Epithelial cell of proximal tubule (primary cell): ENCODE data around the gene C17orf58. TPM values are rescaled to one million over a fixed set of nuclear protein-coding genes. Genes with fewer than 3 reads are reported as not detected.

Experiments
- DNase-seq: peaks from one replicate; pipeline ENCODE4 v3.0.0-alpha.2; 2011; ENCODE audit warnings: low read depth
- H3K4me3 ChIP-seq: 2 replicates; pipeline ENCODE4 v1.5.1; 2011; ENCODE audit warnings: low read depth, mild to moderate bottlenecking, low read length
- total RNA-seq: library from RNA; depleted of rRNA; stranded (reverse); fragments of >200 nt; gene quantifications from 2 replicates; pipeline ENCODE4 v1.2.3, GENCODE V29; 2015
- TF ChIP-seq, protein P1 (sequence below): conservative IDR thresholded peaks from 2 replicates; pipeline ENCODE4 v1.5.1; 2012; ENCODE audit warnings: low read depth, mild to moderate bottlenecking, low read length

Gene C17orf58
- total RNA-seq = 13.8 and 14.5 TPM in 2 replicates

DNA sequence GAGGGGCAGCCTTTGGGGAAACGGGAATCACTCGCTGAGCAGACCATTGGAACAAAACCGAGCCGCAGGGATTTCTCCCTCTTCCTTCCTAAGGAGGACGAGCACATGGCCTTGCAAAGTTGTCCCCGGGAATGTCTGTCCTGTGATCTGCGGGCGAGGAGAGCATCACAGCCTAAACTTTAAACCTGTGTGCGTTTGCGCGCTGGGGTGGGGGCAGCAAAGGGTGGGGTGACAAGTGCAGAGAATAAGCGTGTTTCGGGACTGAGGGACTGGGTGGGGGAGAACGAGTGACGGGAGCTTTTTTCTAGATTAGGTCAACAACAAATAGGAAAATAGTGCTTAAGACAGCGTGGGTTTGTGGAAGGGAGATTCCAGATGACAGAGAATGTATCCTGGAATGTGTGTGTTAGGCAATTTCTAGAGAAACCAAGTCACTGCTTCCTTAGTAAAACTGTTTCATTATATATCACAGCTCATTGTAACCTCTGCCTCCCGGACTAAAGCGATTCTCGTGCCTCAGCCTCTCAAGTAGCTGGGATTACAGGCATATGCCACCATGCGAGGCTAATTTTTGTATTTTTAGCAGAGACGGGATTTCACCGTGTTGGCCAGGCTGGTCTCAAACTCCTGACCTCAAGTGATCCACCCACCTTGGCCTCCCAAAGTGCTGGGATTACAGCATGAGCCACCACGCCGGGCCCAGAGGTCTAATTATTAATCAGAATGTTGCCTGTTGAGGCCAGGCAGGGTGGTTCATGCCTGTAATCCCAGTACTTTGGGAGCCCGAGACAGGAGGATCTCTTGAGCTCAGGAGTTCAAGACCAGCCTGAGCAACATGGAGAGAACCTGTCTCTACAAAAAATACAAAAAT lies at the start of gene C17orf58:
TSS of gene C17orf58 (minus strand) at position 169 of the 871 bp plus-strand sequence. CDS start 271 bp downstream, outside the sequence.
- H3K4me3 ChIP-seq = peak within 1 kb of the TSS; percentile 62
- peak; percentile 46 for DNase-seq

DNA sequence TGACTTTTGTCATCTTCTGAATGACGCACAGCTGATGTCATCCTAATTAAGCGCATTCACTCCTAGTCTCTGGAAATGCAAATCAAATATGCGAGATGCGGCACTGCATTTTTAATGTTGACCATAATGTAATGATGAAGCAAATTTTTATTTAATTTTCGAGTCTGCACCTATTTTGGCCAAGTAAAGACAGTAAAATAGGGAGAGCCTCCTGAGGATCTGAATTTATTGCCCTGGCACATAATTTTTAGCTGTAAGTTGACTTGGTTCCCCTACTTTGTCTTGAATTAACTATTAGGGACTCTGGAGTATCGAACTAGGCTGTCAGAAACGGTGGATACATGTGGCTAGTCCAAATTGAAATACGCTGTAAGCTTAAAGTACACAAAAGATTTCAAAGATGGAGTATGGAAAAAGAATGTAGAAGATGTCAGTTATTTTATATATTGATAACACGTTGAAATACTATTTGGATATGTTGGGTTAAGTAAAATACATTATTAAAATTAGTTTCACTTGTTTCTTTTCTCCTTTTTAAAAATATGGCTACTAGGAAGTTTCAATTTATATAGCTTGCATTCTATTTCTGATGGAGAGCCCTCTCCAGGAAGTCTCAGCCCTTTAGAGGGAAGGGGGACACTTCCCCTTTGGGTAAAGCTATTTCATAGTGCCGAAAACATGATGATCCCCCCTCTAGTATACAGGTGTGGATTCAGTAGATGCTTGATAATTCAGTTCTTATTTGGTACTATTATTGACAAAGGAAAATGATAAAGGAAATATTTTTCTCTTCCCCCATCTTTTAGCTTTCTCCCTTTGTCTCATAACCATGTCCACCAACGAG lies 40.3 kb upstream of the C17orf58 start:
- no peak for DNase-seq
- H3K4me3 ChIP-seq = peak overlapping the region; percentile 85

DNA sequence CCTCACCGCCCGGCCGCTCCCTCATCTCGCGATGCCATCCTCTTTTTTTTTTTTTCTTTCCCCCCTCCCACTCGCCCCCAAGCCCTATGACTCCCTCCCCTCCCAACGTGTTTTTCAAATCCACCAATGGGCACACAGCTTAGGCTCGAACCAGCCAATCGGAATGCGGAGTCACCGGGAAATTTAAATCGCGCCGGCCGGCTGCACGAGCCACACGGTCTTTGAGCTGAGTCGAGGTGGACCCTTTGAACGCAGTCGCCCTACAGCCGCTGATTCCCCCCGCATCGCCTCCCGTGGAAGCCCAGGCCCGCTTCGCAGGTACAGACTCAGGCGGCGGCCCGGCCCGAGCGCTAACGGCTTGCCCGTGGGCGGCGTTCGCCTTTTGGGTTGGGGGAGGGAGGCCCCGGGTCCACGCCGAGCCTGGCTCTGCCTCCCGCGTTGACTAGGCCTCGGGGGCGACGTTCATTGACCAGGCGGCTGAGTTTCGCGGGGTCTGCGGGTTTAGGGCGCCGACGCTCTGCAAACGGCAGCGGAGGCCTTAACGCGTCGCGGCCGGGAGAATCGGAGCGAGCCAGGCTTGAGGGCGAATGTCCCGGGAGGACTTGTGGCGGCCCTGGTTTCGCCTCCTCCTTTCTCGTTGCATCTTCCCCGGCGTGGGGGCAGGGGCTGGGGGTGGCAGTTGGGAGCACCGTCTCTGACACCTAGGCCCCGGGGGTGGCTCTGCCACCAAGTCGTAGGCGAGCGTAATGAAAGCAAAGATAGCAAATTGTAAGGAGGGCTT lies 39.4 kb upstream of the C17orf58 start, which contains the start of gene KPNA2:
TSS of gene KPNA2 (plus strand) at position 213 of the 781 bp plus-strand sequence. CDS start 1,398 bp downstream, outside the sequence.
- TF ChIP-seq, protein P1, sequence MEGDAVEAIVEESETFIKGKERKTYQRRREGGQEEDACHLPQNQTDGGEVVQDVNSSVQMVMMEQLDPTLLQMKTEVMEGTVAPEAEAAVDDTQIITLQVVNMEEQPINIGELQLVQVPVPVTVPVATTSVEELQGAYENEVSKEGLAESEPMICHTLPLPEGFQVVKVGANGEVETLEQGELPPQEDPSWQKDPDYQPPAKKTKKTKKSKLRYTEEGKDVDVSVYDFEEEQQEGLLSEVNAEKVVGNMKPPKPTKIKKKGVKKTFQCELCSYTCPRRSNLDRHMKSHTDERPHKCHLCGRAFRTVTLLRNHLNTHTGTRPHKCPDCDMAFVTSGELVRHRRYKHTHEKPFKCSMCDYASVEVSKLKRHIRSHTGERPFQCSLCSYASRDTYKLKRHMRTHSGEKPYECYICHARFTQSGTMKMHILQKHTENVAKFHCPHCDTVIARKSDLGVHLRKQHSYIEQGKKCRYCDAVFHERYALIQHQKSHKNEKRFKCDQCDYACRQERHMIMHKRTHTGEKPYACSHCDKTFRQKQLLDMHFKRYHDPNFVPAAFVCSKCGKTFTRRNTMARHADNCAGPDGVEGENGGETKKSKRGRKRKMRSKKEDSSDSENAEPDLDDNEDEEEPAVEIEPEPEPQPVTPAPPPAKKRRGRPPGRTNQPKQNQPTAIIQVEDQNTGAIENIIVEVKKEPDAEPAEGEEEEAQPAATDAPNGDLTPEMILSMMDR = no peak
- peak within 1 kb of the TSS; percentile 85 for H3K4me3 ChIP-seq
- DNase-seq = peak; percentile 81

More for the DNA sequence above, 40.3 kb upstream of the C17orf58 start:
- TF ChIP-seq, protein P1 = no peak

DNA sequence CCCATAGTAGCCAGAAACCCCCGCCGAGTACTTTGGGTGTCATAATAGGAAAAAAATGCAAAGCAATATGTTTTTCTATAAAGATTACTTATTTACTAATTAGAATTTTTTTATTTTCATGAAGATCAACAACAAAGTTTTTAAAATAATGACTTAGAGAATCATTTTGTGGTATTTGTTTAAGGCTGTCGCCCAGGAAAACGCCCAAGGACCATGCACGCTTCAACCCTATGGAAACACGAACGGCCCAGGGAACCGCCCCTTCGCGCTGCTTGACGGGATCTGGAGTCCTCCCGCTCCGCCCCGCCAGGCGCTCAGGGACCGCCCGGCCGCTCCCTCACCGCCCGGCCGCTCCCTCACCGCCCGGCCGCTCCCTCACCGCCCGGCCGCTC lies 38.9 kb upstream of the C17orf58 start:
- peak overlapping the region; percentile 46 for H3K4me3 ChIP-seq
- DNase-seq = no peak
- TF ChIP-seq, protein P1 = no peak

DNA sequence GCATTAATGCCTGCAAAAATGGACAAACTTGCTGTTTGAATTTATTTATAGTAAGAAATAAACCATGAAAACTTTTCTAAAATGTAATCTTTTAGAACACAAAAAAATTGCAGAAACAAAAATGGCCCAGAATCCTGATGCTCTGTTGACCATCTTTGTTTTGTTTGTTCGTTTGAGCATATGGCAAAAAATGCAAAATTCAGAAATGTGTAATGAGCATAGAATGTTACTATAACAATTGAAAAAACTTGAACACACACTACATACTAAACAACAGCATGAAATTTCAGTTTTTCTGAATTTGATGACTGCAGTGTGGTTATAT lies 38.1 kb upstream of the C17orf58 start:
- no peak for DNase-seq
- TF ChIP-seq, protein P1 = no peak
- no peak overlapping the region for H3K4me3 ChIP-seq

DNA sequence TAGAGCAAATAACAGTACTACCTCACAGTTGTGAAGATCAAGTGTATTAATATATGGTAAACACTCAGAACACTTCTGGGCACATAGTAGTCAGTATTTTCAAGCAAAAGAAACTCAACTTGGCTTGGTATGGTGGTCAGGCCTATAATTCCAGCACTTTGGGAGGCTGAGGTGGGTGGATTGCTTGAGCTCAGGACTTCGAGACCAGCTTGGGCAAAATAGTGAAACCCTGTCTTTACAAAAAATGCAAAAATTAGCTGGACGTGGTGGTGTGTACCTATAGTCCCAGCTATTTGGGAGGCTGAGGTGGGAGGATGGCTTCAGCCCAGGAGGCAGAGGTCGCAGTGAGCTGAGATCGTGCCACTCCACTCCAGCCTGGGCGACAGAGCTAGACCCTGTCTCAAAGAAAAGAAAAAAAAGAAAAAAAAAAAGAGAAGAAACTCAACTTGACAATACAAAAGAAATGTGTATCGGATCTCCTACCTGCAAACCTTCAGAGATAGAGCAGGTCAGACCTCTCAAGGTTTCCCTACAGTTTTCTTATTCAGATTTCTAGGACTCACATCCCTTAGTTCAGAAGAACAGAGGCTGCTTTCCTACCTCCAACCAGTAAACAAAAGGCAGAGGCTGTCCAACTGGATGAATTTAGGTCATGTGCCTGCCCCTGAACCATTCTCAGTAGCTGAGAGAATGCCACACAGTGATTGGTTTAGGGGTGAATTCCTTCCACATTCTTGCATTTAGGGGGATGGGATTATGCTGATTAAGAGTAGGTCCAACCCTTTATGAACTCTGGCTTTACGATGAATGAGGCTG lies 37.6 kb upstream of the C17orf58 start:
- peak; percentile 64 for DNase-seq
- TF ChIP-seq, protein P1 = no peak
- H3K4me3 ChIP-seq = no peak overlapping the region
